Left renal cortex interstitium (tissue), 4 donors: ENCODE results near the gene SPX. TPM values are rescaled to one million over a fixed set of nuclear protein-coding genes. Genes with fewer than 3 reads are reported as not detected.

Experiments
- DNase-seq, 4 donors: peaks; one replicate each; pipeline ENCODE4 v3.0.0-alpha.2; 2013; ENCODE audit warnings: low read depth in 4 of 4, low spot score in 2 of 4, missing footprints in 1 of 4
- polyA plus RNA-seq, 4 donors: library from polyadenylated mRNA; unstranded; fragments of 120-200 nt; gene quantifications; one replicate each; pipeline ENCODE4 v1.2.1, GENCODE V29; 2013; ENCODE audit not compliant: insufficient read length in 4 of 4

The SPX gene, protein sequence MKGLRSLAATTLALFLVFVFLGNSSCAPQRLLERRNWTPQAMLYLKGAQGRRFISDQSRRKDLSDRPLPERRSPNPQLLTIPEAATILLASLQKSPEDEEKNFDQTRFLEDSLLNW
- 10 to 100 TPM; 14.4 to 18.2 (median 15.4) TPM for polyA plus RNA-seq

DNA sequence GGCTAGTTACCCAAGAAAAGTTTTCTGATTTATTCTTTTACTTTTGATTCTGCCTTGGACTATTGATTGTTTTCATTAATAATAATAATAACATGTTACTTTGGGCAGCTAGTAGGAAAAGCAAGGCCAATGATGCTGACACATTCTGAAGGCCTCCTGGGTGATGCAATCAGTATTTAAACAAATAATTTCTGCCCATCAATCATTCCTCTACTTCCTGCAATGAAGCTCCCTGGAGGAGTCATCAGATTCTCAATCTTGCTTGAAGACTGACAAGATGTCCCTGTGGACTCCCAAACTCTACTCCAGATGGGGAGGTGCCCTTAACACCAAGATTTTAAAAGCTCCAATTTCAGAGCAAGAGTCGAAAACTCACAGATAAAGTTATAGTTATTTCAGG, at the start of gene SPX:
TSS of gene SPX (plus strand) at position 244 of the 400 bp plus-strand sequence. CDS start 177 bp downstream, outside the sequence.
- no peak for DNase-seq

DNA sequence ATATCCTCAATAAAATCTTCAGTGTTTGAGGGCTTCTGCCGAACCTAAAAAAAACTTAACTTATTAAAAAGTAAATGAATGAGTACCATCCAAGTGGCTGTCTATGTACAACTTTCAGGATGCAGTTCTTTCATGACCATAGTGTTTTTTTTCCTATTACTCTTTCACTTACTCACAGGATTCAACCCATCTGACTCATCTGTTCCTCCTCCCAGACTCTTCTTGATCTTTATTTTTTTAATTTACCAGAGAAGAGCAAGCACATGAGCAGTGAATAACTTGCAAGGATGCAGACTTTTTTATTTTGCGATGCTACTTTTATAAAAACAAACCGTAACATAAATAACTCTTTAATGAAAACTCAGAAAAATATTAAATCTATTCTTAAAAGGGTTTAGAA, 49.1 kb upstream of the SPX start:
- no peak for DNase-seq

DNA sequence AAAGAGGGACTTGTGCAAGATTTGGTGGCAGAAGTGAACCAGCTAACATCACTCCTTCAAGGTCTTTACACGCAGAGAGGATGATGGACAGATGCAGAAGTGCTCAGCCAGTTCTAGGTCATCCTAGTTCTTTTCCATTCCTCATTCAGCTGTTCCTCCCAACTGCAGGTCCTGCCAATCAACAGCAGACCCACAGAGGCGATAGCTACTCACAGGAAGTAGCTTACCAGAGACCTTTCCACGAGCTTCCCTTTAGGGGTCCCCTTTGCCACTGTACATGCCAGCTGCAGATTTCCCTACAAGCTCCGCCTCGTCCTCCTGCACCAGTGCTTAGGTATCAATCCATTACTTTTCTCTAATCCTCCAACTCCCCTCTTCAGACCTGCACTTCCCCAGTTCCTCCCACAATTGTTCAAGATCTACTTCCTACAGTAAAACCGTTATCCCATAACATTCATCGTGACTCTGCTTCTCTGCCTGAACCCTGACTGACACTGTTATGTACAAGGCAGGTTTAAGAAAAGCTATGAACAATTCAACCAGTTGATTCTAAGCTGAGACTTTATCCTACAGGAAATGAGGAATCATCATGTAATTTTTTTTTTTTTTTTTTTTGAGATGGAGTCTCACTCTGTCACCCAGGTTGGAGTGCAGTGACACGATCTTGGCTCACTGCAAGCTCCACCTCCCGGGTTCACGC, 47.2 kb upstream of the SPX start:
- DNase-seq = no peak

DNA sequence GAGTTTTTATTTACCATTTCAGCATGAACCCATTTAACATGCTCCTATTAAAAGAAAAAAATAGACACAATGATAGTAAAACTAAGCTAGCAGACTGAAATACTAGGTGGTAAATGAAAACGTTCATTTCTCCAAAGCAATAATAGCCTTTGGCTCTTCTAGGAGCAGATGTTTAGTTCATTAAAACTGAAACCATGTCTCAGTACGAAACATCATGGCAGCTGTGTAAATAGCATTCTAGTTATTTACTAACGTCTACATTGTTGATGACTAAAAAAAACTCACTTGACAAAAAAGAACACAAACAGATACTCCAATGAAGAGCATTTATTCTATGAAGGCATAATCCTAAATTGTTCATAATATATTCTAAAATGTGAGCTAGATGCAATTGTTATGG, 42.6 kb upstream of the SPX start:
- DNase-seq = no peak

DNA sequence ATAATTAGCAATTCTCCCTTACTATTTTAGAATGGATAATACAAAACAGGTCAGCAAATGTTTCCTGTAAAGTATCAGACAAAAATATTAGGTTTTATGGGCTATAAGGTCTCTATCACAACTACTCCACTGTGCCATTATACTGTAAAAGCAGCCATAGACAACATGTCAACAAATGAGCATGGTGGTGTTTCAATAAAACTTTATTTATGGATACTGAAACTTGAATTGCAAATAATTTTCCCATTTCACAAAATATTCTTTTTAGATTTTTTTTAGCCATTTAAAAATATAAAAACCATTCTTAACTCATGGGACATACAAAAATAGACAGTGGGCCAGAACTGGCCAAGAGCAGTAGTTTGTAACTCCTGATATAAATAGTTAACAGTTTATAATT, 40.1 kb upstream of the SPX start:
- DNase-seq = no peak

DNA sequence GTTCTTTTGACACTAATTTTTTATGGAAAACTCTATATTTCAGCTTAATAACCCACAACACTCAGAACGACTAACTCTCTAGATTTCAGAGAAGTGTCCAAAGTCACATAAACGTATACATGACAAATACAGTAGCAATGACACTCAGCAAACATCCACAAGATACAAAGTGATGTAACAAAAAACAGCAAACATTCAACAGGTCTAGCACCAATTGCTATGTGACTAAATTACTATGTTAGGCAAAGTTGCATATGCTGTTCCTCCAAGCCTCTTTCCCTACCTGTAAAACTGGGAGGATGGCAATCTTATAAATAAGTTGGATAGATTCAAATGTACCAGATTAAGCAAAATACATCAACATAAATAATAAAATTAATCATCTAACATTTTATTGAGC, 26.3 kb upstream of the SPX start:
- DNase-seq = no peak

DNA sequence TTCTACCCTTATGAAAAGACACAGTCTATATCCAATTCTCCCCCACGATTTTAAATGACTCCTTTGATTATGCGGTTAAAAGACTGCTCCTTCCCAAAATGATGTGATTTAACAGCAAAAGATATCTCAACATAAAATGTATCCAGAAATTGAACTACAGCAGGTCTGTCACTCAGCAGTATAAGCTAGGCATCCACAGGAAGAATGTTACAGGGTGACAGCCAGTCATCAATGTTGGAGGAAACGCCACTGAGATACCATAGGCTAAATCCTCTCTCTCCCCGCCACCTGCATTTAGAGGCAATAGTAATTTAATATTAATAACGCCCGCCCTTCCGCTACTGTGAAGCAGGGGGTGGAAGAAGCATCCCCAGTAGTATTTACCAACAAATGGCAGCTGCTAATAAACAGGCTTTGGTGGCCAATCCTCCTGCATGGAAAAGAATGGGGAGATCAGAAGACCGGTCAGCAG, 25.3 kb upstream of the SPX start:
- DNase-seq = no peak

DNA sequence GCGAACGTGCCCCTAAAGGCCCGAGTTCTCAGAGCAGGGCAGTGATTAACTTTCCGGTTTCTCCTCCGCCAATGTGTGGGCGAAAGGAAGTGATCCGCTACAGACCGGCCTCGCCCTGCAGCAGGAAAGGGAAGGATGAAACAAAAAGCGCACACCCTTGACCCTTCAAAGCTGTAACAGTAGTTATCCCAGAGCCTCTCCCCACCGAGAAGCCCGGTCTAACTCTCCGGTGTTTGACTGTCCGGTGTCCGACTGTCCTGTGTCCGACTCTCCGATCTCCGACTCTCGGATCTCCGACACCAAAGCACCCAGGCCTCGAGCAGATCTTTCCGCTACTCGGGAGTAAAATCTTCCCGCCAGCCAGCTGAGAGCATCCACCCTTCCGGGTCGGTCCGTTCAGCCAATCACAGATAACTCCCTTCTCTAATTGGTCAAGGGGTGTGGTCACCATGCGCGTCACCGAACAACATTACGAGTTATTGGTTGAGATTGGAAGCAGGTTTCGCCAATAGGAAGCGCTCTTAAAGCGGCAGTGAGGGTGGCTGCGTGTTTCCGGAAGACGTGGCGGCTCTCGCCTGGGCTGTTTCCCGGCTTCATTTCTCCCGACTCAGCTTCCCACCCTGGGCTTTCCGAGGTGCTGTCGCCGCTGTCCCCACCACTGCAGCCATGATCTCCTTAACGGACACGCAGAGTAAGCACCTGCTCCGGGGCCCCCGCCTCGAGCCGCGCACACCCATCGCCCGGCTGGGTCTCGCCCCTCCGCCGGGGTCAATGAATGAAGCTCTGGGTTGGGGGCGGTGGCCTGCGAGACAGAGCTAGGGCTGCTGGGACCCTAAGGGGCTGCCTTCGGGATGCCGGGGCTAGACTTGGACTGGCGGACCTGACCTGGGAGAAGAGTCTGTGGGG, 24.6 kb upstream of the SPX start, which contains the start of the genes GOLT1B and RECQL:
TSS of gene GOLT1B (plus strand) at position 532 of the 906 bp plus-strand sequence. CDS start at position 667, 135 bp downstream.
TSS of gene RECQL (minus strand) at position 378 of the 906 bp plus-strand sequence. CDS start 2,065 bp downstream, outside the sequence.
- DNase-seq = peak; percentile 93 to 98 (median 97)

DNA sequence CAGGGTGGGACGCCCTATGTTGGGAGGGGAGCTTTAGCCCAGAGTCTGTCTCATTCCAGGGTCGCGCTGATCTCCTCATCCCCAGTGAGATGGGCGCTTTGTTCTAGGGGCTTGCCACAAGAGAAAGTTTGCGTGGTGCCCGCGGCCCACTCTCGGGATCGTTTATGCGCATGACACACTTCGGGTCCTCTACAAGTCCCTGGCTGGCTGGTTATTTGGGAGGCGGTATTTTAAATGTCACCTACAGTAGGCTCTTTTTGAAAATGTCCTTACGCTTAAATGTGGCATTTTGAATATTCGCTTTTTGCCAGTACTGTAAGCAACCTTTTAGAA, 24.0 kb upstream of the SPX start:
- peak in 2 of 4 donors; percentile 7 to 15 for DNase-seq

DNA sequence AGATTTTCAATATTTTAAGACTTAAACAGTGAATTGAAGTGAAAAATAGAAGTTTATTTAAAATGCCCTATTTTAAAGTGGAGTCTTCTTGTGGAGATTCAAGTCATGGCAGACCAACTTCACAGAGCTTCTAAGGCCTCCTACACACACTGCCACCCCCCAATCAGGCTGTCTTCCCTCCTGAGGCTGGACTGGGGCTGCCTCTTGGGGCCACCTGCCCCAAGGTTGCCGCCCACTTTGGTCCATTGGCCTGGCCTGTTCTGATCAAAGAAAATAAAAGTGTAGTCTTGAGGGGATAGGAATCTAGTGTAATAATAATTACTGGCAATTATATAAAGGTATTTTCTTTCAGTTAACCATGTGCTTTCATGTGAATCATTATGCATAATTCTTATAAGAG, 23.2 kb upstream of the SPX start:
- DNase-seq = no peak

DNA sequence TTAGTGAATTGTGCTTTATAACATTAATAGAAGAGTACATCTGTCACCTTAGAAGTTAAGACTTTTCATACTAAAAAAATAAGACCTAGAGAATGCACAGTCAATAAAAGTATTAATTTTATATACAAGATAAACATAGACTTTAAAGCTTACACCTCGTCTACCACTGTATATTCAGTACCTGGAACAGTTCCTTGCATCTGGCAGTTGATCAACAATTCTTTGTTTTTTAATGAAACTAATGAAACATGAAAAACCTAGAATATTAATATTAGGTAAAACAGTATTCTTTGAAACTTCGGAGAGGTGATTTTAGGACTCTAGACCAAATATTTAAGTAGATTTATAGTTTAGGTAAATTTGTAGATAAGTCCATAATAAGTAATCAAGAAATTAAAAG, 20.2 kb upstream of the SPX start:
- DNase-seq = no peak

DNA sequence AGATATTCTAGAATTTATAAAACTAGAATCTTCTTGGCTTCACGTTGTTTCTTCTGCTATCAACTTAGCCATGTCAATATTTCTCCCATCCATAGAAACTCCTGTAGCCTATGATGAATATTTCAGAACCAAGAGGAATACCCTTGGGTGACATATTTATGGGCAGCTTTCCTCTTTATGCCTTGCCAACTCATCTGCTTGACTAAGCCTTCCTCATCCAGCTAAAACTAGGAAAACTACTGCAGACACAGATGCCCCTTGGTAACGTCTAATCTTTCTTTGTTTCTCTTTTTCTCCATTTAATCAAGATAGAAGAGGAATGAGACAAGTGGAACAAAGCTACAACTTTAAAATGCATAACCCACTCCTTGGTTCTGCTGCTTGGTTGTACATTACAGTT, 18.2 kb upstream of the SPX start:
- DNase-seq = no peak

DNA sequence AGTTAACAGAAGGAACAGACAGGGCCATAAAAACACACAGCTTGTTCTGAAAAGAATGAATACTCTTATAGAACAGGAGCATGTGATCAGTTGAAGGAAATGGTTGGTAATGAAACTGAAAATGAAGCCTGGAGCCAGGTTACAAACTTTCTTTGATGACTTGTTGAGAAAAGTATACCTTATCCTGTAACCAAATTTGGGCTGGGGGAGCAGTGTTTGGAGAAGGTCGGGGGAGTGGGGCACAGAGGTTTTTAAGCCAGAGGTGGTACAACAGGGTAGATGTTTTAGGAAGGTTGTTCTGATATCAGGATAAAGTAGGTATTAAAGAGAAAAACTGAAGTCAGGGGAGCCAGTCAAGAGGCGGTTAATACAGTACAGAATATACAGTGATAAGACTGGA, 16.3 kb upstream of the SPX start:
- DNase-seq = no peak

DNA sequence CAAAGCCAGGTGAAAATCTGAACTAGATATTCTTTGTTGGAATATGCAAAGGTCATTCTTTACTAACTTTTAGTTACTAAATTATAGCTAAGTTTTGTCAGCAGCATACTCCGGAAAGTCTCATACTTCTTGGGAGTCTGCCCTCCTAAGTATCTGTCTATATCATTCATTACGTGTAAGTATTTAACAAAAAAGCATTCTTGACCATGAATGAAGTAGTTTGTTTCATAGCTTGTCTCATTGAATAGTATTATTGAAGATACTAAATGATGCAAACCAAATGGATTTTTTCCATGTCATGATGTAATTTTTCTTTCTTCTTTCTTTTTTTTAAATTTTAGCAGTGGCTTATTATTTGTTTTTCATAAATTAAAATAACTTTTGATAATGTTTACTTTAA, 9.8 kb upstream of the SPX start:
- no peak for DNase-seq

DNA sequence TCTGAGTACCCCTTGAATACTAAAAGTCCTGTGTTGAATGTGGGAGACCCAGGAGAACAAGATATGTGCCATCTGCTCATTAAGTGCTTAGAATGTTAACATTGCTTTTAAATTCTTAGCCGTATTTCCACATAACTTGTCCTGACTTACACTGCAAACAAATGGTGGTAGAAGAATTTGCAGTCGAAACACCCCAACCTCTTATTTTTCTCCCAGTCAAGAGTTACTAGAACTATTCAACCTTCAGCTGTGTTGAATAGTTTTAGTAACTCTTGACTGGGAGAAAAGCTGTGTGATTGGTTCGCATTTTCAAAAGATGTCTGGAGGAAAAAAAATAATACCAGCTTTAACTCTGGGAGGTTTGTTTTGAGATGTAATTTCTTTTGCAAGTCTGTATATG, 7.6 kb upstream of the SPX start:
- DNase-seq = no peak

DNA sequence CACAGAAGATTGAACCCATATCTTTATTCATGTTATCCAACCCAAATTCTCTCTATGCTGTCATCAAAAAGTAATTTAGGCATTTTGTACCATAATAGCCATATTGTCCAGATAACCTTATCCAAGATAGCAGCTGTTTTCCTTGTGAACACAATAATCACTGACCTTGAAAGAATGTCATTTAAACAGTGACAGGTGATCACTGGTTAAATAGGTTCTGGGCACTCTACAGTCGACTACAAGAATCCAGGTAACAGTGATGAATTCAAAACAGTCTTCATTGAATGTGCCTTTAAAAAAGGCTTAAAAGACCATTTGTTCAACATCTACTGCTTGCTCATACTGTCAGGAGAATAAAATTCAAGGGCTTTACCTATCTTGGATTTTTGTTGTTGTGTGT, 4.6 kb upstream of the SPX start:
- no peak for DNase-seq

DNA sequence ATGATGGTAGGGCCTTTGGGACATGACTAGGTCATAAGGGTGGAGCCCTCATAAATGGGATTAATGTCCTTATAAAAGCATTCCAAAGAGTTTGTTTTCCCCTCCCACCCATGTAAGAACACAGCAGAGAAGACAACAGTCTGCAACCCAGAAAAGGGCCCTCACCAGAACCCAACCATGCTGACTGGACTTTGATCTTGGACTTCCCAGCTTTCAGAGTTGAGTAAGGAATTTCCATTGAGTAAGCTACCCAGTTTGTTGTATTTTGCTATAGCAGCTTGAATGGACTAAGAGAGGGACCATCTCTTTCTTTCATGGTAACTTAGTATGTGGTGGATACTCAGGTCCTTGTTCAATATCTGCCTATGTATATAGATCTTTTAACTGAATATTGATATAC, 2.9 kb upstream of the SPX start:
- DNase-seq = no peak

DNA sequence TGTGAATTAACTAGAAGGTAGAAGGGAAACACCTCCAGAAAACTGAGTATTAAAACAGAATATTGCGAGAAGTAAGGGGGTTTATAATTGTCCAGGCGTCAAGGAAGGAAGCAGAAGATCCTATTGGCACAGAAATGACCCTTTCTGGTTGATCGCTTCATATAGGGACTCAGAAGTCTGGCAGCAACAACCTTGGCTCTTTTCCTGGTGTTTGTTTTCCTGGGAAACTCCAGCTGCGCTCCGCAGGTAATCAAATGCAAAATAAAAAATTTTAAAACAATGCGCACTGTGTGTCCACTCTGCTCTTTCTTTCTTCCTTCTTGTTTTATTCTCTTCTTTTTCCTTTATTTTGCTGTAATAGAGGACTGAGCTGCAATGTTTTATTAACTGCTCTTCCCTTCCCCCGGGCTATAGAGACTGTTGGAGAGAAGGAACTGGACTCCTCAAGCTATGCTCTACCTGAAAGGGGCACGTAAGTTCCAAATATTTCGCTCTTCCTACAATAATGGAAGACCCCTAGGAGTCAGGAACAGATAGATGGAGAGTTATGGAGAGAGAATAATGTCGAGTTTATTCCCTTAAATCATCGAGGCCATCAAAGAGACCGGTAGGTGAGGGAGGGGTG, 737 bp downstream of the SPX start:
- no peak for DNase-seq

DNA sequence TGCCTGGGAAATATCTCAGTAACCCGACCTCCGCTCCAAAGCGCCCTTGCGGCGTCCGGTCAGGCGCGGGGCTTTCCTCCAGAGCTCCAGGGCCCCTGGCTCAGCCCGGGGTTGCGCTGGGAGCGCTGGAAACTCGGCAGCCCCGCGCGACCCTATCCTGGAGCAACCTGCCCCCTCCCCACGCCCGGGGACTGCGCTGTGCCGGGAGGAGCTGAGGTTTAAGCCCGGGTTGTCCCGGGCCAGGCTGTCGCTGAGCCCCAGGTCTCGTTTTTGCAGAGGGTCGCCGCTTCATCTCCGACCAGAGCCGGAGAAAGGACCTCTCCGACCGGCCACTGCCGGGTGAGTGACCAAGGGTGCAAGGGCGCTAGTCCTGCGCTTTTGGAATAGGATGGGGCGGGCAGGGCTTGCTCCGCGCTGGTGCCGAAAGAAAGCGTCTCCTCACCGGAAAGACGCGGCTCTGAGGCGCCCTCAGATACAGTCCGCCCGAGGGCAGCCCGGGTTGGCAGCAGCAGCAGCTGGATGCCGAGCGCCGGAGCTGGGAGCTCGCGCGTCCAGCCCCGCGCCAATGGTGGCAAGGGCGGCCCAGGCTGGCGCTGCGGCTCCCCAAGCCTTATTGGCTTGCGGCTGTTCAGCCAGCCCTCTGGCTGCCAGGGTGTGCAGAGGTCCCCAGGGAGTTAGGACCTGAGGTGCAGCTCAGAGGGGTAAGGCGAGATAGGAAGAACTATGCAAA, 1.5 kb downstream of the SPX start:
- peak in 1 of 4 donors; percentile 32 for DNase-seq

DNA sequence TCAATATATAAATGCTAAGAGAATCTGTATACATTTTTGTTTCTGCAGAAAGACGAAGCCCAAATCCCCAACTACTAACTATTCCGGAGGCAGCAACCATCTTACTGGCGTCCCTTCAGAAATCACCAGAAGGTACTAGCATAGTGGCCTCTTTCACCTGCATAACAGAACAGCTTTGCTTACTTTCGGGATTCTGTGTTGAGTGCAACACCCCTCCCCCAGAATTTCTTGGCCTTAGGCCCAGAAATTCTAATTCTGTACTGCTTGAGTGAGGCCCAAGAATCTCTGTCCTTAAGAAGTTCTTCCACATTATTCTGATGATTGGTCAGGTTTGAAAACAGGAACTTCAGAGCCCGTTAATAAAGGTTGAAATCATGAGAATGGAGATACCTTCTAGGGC, 2.9 kb downstream of the SPX start:
- DNase-seq = peak in 1 of 4 donors; percentile 44
